22Rv1 (cell line): ENCODE measurements around the gene DAP.
A peak's percentile ranks its signal among the peaks of the same experiment; 100 is the strongest.

Experiments
- H3K27ac ChIP-seq: fragments of 450-650 bp; 2 replicates; pipeline ENCODE4 v1.5.1; 2017
- ZFX ChIP-seq: fragments of 450-650 bp; IDR thresholded peaks from 2 replicates; pipeline ENCODE4 v1.6.1; 2017; ENCODE audit warnings: antibody characterized with exemption, borderline replicate concordance
- TF ChIP-seq, protein P1 (sequence below): fragments of 450-650 bp; IDR thresholded peaks from 2 replicates; pipeline ENCODE4 v1.5.1; 2017; ENCODE audit warnings: mild to moderate bottlenecking

The DAP gene

DNA sequence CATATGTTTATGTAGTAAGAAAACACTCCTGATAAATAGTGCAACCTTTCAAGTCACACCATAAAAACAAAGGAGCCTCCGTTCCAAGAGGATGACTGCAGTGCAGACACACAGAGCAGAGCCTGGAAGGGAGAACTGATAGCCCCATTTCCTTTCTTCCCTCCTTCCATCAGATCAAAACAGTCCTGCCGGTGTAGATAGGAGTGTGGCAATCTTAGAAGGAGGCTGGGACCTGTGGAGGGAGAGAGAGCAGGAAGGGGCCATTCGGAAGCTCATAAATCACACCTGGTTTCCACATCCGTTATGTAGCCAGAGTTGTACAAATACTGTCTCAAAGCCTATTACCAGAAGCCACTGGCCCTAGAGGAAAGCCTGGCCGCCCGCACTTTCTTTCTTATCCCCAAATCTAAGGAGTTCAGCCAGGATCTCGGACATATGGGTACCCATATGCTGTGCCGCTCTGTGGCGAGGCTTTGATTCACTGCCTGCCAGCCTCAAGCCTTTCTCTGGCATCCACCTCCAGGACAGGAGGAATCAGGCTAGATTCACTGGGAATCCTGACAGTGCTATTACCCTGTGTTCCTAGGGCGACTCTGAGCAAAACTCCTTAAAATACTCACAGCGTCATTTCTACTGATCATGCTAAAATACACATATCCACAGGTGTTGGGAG is 26.9 kb downstream of the DAP start:
- TF ChIP-seq, protein P1, sequence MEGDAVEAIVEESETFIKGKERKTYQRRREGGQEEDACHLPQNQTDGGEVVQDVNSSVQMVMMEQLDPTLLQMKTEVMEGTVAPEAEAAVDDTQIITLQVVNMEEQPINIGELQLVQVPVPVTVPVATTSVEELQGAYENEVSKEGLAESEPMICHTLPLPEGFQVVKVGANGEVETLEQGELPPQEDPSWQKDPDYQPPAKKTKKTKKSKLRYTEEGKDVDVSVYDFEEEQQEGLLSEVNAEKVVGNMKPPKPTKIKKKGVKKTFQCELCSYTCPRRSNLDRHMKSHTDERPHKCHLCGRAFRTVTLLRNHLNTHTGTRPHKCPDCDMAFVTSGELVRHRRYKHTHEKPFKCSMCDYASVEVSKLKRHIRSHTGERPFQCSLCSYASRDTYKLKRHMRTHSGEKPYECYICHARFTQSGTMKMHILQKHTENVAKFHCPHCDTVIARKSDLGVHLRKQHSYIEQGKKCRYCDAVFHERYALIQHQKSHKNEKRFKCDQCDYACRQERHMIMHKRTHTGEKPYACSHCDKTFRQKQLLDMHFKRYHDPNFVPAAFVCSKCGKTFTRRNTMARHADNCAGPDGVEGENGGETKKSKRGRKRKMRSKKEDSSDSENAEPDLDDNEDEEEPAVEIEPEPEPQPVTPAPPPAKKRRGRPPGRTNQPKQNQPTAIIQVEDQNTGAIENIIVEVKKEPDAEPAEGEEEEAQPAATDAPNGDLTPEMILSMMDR = no peak
- no peak for TF ChIP-seq ZFX
- 0 out of 2 replicates have a peak overlapping the region, but pooled peaks have one; percentile 15 for H3K27ac ChIP-seq

DNA sequence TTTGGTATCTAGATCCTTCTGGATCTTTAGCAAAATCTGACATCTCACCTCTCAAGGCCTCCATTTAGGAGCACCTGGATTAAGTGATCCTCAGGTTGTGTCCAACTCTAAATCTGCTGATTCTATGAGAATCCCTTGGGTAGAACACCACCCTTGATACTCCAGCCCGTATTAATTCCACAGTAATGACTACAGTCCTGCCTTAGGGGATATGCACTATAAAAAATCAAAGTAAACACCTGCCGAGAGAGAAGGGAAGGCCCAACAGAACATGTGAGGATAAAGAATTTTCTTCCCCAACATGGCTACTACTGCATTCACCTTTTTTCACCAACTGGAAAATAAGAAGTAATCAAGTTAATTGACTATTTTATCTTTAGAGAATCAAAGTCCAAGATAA is 27.6 kb downstream of the DAP start:
- 0 out of 2 replicates have a peak overlapping the region, but pooled peaks have one; percentile 15 for H3K27ac ChIP-seq
- no peak for TF ChIP-seq ZFX
- TF ChIP-seq, protein P1 = no peak

DNA sequence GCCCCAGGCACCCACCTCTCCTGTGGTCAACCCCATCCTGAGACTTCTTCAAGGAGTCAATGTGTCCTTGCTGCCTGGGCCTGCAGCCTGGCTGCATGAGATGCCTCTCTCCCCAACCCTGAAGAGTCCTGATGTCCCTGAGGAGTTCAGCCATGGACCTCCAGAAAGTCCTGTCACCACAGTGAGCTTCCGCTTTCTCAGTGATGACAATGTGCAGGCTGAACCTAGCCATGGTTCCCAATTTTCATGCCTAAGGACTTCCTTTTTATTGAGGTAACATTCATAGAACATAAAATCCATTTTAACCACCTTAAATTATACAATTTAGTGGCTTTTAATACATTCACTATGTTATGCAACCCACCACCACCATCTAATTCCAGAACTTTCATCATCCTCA is 29.1 kb downstream of the DAP start:
- TF ChIP-seq ZFX = no peak
- TF ChIP-seq, protein P1 = no peak
- H3K27ac ChIP-seq = no peak overlapping the region

DNA sequence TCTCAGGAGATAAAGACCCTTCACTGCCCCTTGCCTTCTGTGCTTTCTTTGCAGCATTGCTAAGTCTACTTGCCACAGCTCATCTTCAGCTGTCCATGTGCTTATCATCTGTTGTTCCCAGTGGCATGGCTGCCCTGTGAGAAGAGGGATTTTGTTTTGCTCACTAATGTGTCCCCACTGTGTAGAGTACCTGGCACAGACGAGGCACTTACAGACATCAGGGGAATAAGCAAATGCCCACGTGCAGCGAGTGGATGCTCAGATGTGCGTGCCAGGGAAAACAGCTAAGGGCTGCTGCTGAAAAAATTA is 31.0 kb downstream of the DAP start:
- TF ChIP-seq, protein P1 = no peak
- no peak for TF ChIP-seq ZFX
- H3K27ac ChIP-seq = no peak overlapping the region

DNA sequence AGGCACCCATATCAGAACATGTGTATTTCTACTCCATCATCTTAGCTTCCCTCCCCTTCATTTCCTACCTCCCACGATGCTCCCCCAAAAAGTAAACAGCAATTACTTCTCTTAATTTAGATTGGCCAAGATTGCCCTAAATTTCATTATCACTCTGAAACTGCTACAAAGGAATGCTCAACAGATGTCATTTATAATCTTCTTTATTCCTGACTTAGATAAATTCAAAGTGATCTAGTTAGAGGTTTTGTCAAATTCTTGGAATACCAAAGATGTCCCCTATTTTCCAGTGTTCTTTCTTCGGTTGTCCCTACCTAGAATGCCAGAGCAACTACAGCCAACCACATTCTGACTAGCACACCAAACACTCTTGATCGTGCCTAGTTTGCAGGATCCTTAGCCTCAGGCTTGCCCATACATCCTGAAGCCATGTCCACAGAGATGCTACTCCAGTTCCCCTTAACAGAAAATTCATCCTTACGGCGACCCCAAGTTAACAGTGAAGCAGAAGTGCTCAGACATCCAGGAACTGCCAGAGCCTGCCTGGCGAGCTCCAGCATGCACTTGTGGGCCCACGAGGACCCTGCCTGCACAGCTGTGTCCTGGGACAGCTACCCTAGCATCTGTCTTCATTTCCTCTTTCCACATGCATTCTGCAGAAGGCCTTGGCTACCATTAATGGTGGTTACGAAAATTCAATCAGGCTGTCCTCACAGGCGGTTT is 31.6 kb downstream of the DAP start:
- TF ChIP-seq, protein P1 = no peak
- no peak for TF ChIP-seq ZFX
- no peak overlapping the region for H3K27ac ChIP-seq

DNA sequence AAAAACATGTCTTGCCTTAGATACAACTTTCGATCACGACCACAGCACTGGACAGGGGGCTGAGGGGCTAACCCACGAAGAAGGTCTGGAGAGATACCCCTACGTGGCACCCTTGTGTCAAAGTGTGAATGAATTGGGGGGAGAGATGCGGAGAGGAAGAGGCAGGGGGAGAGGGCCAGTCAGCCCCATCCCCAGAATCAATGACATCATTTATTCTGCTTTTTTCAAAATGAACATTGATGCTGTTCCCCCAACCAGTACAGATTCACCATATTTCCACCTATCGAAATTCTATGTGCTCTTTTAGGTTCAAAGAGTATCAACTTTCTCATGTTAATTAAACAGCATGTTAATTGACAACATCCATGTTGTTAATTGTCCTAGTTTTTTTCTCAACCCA is 32.4 kb downstream of the DAP start:
- TF ChIP-seq, protein P1 = no peak
- TF ChIP-seq ZFX = no peak
- H3K27ac ChIP-seq = no peak overlapping the region

DNA sequence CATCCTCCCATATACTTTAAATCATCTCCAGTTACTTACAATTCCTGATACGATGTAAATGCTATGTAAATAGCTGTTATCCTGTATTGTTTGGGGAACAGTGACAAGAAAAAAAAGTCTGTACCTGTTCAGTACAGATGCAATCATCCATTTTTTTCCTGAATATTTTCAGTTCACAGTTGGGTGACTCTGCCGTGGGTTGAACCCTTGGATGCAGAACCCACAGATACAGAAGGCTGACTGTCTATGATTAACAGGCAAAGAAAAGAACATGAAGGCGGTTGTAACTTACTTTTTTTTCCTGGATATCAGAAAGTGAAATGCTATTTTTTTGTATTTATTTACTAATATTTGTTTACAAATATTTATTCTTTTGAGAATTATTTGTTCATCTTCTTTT is 33.2 kb downstream of the DAP start:
- no peak overlapping the region for H3K27ac ChIP-seq

More for the DNA sequence above, 33.2 kb downstream of the DAP start:
- TF ChIP-seq, protein P1 = no peak
- TF ChIP-seq ZFX = no peak
